ENCODE measurements around the gene PAX5.
"Not testable (repeated sequence)": the region's sequence is repeated elsewhere in the genome, so short reads cannot be mapped to it uniquely, and the experiment has no call there.

PAX5 gene

DNA sequence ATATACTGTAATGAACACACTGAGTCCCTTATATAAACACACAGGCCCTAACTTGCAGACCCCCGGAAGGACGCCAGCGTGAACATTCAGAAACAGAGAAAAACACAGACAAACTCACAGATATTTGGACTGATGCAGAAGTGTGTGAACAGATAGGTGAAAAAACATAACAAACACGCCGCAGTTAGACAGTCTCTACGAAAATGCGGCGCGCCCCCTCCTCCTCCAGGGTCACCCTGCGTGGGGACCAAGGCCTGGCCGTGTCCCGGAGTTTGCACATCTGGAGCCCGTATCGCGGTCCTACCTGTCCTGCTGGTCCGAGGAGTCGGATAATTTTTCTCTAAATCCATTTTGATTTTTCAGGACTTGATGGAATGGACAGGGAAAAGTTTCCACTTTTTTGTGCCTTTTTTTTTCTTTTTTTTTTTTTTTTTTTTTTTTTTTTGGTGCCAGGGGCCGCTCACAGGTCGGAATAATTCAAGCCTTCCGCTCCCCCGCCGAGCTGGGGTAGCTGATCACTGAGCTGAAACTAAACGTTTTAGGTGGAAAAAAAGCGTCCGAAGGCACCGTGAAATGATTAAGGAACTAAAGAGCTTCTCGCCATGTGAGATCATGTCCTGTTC, at the start of gene PAX5:
Gene PAX5 (minus strand): TSS at position 587 of the 623 bp plus-strand sequence. CDS start 237 bp downstream, at position 350.
- DNase-seq = no peak

DNA sequence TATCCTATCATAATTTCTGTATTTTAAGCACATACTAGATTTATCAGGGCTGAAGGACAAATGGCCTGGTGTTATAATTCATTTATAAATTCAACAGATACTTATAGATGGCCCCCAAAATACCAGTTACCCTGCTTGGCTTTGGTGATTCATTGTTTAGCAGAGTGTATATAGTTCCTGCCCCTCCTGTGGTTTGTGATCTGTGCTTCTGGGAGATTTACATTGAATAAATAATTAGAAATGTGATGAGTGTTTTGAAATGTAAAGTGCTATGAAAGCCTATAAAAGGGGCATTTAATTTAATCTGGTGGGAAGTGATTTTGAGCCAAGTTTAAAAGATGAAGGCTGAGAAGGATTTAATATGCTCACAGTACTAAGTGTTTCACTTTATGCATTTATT, 49.6 kb upstream of the PAX5 start:
- no peak for DNase-seq

DNA sequence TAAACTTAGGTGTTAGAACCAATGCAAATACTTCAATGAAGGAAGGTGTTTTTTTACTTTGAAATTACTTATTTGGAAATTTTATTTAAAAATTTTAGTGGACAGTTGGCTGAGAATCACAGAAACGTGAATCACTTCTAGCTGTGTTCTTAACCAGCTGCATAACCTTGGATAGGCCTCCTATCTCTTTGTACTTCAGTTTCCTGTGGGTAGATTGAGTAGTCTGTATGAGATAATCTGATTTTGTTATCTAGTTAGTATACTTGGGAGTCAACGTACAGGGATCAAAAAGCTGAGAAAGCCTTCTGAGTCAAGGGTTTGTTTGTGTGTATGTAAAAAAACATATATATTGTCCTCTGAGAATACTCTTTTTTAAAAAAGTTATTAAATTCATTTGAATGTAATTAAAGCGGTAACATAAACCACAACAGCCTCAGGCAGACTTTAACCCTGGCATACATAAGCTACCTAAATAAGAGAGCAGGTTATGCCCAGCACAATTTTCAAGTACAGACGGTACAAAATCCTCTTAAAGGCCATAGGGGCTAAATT, 48.2 kb upstream of the PAX5 start:
- no peak for DNase-seq

DNA sequence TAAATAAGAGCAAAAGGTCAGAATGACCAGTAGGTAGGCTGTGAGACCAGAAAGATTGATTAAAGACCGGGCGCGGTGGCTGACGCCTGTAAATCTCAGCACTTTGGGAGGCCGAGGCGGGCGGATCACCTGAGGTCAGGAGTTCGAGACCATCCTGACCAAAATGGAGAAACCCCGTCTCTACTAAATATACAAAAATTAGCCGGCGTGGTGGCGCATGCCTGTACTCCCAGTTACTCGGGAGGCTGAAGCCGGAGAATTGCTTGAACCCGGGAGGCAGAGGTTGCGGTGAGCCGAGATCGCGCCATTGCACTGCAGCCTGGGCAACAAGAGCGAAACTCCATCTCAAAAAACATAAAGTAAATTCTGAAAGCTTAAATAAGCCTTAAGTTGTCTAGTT, 47.4 kb upstream of the PAX5 start:
- not testable (repeated sequence) for DNase-seq

DNA sequence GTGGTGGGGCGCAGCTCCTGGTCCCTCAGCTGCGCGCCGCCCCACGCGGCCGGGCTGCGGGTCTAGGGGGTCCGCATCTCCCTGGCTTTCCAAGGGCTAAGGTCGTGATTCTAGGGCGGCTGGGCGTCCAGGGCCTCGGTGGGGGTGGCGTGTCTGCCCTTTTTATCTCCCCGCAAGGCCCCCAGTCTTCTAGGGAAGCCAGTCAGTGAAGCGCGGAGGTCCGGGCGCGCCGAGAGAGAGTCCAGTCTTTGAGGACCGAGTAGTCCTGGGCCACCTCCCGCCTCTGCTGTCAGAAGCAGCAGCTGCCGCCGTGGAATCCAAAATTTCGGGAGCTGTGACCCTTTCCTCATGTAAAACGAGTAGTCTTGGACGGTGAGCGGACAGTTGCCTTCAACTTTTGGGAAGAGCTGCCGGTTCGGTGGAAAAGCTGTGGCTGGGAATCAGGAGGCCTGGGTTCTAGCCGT, 46.1 kb upstream of the PAX5 start:
- DNase-seq = not testable (repeated sequence)

DNA sequence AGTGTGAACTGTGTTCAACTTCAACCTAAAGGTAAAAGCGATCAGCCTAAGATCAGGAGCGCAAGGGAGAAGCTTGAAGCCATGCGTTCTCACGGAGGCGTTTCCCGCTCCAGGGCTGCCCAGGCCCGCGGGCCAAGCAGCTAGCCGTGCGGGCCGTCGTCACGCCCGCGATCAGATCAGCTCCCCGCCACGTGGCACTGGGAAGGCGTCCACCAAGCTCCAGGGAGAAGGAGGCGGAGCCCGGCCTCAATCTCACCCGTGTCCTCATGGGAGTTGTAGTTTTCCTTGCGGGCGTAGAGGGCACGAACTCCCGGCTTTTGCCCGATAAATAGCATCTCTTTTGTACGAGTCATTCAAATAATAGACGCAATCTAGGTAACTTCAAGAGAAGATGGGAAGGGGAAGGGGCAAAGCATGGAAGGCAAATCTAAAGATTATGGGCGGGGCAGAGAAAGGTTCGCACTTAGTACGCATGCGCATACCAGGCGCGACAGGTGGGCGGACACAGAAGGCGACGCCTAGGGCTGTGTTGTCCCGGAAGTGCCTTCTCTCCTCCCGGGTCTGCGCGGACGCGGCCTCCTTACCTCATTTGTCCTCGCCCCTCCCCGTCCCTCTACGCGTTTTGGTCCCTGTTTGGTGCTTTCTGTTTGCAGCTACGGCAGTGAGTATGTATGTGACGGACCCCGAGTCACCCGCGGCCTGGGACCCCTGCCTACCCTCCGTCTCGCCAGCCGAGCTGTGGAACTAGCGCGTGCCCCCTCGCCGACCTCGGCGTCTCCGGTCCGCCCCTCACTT, 45.5 kb upstream of the PAX5 start:
- DNase-seq = peak; percentile 85 to 94

DNA sequence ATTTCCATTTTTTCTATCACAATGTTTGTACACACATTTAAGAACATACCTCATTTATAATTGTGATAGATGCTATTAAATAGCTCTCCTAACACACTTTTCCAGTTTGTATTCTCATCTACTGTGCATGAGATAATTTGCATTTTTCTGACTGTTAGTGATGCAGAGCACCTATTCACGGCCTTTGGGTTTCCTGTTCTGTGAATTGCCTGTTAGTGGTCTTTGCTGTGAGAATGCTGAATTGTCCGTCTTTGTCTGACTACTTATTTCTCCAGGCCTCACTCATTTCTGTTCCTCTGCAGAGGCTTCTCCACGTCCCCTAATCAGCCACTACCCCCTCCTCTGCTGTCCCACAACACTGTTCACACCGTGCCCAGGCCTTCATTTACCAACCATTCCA, 40.7 kb upstream of the PAX5 start:
- DNase-seq = not testable (repeated sequence)

DNA sequence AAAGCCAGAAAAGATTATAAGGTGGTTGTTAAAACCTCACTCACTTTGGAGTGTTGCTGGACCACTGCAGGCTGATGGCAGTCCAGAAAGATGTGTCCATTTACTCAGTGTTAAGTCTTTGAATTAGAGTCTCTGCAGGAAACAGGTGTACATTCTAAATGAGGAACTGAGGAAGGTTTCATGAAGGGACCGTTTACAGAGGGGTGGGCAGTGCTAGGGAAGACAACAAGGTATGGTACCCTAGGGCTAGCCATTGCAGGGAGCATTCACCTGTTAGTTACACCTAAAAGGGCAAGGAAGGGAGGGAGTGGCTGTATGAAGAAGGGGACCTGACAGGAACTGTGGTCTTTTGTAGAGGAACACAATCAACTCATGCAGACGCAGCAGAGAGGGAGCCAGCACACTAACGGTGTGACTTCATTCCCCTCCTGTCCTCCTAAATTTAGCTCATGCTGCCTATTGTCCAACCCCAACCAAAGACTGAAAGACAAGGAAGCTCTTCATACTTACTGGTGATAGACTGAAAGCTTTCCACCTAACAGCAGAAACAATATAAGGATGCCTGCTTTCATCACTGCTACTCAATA, 32.2 kb upstream of the PAX5 start:
- DNase-seq = no peak

DNA sequence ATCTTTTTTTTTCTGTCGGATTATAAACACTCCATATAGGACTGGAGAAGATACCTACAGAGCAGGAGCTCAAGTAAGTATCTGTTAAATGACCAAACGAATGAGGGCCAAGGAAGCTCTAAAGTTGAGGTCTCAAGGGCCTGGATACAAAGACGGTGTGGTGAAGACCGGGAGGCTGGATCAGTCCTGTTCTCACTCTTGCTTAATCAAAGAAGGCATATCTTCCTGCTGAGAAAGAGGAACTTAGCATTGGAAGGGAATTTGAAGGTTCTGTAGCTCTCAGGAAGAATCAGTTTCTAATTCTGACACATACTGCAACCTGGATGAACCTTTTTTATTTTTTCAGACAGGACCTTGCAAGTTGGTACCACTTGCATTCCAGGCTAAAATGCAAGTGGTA, 28.3 kb upstream of the PAX5 start:
- no peak for DNase-seq

DNA sequence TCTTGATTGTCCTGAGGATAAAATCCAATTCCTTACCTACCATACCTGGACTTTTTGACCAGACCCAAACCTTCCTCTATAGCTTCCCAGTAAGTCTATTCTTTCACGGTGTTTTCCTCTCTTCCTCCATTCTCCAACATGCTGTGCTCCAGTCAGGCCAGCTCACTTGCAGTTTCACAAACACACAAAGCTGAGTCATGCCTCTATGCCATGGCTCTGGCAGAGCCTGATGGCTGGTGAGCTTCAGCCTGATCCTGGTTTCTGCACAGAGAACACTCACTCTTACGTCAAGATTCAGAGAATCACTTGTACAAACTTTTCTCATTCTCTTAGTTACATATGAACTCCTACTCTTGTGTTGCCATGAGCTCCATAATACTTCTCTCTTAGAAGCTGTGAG, 27.7 kb upstream of the PAX5 start:
- no peak for DNase-seq

DNA sequence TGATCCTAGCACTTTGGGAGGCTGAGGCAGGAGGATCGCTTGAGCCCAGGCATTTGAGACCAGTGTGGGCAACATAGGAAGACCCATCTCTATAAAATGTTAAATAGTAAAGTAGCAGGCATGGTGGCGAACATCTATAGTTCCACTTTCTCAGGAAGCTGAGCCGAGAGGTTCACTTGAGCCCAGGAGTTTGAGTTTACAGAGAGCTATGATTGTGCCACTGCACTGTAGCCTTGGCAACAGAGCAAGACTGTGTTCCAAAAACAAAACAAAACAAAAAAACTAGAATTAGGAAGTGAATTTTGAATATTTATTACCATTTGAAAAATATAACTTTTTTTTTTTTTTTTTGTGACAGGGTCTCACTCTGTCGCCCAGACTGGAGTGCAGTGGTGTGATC, 26.8 kb upstream of the PAX5 start:
- DNase-seq = no peak

DNA sequence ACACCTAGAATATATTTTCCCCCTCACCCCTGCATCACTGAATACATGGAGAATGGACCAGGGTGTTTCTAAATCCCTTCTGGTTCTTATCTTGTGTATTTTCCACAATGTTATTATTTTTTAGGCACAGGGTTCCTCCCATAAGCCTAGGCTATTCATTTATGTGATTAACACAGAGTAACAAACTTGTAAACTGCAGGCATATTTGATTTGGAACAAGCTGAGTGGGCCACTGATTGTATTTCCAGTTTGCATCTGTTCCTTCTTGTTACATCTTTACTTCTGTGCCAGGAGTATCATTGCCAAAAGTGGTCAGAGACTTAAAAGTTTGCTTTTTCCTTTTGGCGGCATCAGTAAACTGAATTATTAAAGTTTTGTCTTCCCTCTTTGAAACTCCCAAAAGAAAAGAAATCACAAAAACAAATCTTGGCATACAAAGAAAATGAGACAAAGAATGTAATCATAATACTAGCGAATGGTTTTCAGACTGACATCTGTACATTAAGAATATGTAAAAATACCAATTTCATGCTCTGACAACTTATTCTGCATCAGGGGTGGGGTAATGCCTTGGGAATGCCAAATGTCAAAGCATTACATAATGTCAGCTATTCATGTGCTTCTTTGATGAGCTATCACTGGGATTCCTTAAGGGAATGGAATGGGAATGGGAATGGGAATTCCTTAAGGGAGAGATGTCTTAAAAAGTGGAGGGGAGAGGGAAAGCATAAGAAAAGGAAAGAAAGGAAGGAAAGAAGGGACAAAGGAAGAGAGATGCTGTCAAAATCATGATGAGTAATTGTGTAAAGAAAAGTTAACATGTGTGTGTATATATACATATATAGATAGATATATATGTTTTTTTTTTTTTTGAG, 22.2 kb upstream of the PAX5 start:
- no peak for DNase-seq

DNA sequence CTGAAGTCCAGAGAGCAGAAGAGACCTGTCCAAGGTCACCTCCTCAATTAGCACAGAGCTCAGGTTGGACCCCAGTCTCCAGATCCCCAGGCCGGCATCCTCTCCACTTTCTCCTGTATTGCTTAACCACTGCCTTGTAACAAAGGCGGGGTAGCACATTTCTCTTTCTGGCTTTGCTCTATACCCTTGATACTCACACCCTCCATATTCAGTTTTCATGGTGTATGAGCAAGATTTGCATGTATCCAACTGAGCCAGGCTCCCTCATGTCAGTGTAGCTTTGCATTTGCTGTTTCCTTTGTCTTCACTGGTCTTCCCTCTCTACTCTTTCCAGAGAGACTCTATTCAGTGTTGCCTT, 20.3 kb upstream of the PAX5 start:
- not testable (repeated sequence) for DNase-seq

DNA sequence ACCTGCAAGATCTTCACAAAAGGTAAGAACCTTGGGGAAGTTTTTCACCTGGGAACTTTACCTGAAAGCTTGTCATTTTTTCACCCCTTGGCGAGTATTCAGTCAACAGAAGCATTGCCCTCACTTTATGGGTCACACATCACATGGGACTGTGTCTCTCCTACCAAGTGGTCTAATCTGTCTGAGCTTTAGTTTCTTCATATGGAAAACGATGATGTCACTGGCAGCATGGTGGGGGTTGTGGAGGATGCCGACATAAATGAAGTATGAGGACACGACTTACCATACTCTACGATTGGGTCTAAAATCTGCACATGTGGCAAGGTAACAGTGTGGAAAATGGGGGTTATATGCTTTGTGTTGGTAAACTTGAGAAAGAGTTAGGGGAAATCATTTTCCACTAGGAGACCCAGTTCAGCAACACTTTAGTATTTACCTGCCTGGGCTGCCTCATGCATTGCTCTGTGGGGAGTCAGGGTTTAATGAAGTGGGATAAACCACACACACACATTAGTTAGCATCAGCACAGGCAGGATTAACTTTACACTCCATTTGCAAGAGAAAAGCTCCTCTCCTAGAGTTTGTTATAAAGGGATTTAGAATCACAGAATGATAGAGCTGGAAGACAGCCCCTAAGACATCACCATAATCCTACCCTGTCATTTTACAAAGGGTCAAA, 19.8 kb upstream of the PAX5 start:
- DNase-seq = no peak

DNA sequence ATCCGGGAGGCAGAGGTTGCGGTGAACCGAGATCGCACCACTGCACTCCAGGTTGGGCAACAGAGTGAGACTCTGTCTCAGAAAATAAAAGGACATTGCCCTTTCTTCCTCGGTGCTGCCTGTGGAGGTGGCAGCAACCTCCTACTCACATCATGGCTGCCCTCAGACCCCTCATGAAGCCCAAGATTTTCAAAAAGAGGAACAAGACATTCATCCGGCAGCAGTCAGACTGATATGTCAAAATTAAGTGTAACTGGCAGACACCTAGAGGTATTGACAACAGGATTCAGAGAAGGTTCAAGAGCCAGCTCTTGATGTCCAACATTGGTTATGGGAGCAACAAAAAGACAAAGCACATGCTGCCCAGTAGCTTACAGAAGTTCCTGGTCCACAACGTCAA, 12.6 kb upstream of the PAX5 start:
- no peak for DNase-seq

DNA sequence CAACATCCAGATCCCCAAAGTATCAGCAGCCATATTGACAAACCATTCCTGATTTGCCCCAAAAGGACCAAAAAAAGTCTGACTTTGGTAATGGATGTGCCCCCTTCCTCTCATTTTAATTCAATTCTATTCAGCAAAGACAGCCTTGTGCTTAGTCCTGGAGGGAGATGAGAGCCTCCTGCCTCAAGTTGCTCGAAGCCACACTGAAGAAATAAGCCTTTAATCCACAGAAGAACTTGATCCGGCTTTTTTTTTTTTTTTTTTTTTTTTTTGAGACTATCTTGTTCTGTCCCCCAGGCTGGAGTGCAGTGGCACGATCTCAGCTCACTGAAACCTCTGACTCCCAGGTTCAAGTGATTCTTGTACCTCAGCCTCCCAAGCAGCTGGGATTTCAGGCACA, 8.4 kb upstream of the PAX5 start:
- DNase-seq = no peak

DNA sequence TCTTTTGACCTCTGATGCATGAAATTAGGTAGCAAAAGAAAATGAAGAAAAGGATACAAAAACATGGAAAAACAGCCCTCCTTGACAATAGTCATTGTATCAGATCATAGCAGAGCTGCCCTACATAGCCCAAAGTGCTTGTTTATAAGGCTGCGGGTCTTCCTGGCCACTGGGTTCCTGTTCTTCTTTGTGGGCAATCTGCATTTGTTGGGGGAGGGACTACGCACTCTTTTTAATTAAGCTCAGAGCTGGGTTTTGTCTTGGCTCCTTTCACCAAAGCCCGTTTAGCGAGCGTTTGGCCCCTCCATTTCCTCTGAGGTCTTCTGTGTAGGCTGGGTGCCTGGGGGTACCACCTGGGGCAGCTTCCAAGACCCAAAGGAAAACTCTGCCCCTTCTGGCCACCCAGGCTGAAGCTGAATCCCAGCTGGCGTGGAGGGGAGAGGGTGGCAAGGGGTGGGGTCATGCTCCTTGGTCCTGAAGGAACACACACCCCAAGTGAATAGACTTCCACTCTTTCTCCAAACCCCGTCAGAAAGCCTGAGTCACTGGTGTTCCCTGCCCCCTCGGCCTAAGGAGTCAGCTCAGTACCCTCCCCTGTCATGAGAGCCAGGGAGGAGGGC, 6.5 kb upstream of the PAX5 start:
- no peak for DNase-seq

DNA sequence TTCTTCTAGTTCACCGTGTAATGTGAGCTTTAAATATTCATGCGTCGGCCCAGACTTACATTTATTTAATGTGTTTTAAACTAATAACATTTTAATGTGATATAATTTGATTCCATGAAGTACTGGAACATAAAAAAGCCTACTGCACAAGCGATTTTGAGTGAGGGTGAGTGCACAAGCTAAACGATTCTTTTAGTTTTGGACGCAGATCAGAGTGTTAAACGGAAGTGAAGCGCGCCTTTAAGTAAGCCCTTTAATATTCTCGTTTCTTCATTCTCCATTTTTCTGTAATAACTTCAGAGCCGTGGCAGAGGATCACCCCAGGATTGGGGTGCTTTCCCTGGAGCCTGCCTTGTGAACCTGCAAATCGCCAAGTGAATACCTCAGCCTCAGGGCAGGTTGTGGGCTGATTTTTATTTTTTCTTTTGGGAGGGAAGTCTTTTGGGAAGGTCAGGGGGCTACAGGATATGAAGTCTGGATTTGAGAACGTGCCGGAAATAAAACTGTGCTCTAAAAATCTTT, 4.9 kb upstream of the PAX5 start:
- no peak for DNase-seq

DNA sequence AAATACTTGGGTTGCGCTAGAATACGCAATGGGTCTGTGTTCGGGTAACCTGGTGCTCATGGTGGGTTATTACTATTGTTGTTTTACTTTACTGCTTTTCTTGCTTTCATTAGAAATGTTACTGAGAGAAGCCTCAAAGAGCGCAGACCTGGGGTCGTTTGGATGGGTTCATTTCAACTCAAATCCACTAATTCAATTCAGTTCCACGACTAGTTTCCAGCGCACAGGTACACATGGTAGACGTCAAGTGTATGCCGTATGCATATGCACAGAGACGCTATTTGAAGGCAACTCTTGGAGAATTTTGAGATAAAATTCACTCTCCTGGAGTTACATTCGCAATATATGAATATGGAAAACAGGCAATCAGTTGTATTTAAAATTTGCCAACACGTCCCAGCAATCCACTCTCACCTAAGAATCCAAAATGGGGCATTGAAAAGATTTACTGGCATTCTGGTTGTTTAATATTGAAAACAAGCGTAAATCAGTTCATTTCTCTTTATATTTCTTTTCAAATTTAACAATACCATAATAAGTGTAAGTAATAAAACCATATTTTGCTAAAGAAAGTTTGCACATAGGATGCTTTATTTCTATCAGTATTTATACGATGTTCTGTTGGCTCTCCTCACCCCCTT, 4.4 kb upstream of the PAX5 start:
- no peak for DNase-seq

DNA sequence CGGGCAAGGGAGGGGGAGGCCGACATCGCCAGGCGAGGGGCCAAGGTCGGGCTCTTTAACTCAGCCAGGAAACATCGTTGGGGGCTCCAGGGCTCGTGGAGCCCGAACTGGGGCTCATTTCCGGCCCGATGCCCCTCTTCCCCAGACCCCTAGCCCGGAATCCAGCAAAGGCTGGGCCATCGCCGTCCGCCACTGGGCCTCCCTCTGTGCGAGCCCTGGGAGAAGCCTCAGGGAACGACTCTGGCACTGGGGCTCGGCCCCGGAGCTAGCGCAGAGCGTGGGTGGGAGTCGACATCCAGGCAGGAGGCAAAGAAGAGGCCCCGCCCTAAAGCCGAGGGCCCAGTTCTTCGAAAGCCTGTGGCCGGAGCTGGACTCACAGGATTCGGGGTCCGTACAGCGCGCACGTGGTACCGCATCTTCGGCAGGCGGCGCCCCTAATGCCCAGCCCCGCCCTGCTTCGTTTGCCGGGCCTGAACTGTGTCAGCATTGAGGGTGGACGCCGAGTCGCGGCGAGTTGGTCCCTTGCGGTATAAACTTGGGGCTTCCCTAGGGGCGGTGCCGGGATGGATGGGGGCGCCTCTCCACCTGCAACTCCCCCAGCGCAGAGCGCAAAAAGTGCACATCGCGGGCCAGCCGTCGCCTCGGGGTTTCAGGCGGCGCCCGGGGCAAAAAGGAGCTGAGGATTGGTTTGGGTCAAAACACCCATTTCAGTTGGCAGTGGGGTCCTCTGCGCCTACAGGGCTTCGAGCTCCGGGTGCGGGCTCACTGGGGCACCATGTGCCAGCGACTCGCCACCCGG, 3.6 kb upstream of the PAX5 start:
- no peak for DNase-seq

All from stimulated activated CD4-positive, alpha-beta T cell treated with anti-CD3 and anti-CD28 coated beads, Interleukin-4, amount 100 ng/mL, for 4 hours (primary cell).